ENCODE results near the gene SH3RF3. TPM values are rescaled to one million over a fixed set of nuclear protein-coding genes. Genes with fewer than 3 reads are reported as not detected.

The SH3RF3 gene
- total and polyA plus RNA-seq, 4 experiments from 2014 or later: 0.26 to 2.2 (median 2.1) TPM; not detected in 1

- no peak overlapping the region for H3K27ac ChIP-seq (ENCODE audit: low read depth, low read length)
- Mint-ChIP-seq H3K27ac (no peak overlapping the region), H3K27me3 (peaks cover 0 to 2% of the 10 kb centered on the region in 2 donors), H3K36me3 (no peaks in the 10 kb centered on the region), H3K4me3 (no peak overlapping the region), H3K4me1 (peaks cover 0 to 2% (median 0%) of the 10 kb centered on the region in 4 donors), H3K9me3 (no peaks in the 10 kb centered on the region)
- H3K27me3 ChIP-seq (ENCODE audit: insufficient read depth, low read length): no peaks in the 10 kb centered on the region
- H3K4me1 ChIP-seq (ENCODE audit: insufficient read depth, low read length): no peaks in the 10 kb centered on the region
- H3K9me3 ChIP-seq (ENCODE audit: control insufficient read depth in 1 of 2, low read length in 2 of 2): no peaks in the 10 kb centered on the region
- no peak for DNase-seq
- no peaks in the 10 kb centered on the region for H3K36me3 ChIP-seq (ENCODE audit: insufficient read depth, low read length)
- CTCF ChIA-PET (ENCODE audit: partially characterized antibody): interaction anchor here (0.8 kb wide), 1 partner anchor 11 kb away, joined by 3 read pairs; no protein-coding TSS in a partner anchor
- intact Hi-C loops (cut with micrococcal nuclease): no loop called here
- no peak overlapping the region for H3K4me3 ChIP-seq (ENCODE audit: low read length in 2 of 2)
- POLR2A ChIA-PET (ENCODE audit: partially characterized antibody): no interaction called here
These were observed 163.4 kb downstream of the SH3RF3 start for GRCh38 chr2:109292386-109292785.

GRCh38 chr2:109293663-109294062, 164.7 kb downstream of the SH3RF3 start:
- ChIA-PET POLR2A (ENCODE audit: partially characterized antibody) (interaction anchor here (0.8 kb wide), 1 partner anchor 38 kb away, joined by 3 read pairs; no protein-coding TSS in a partner anchor), CTCF (ENCODE audit: partially characterized antibody) (no interaction called here)
- Histone ChIP-seq H3K4me3 (ENCODE audit: low read length in 2 of 2) (no peak overlapping the region), H3K9me3 (ENCODE audit: control insufficient read depth in 1 of 2, low read length in 2 of 2) (no peaks in the 10 kb centered on the region), H3K36me3 (ENCODE audit: insufficient read depth, low read length) (no peaks in the 10 kb centered on the region), H3K27me3 (ENCODE audit: insufficient read depth, low read length) (no peaks in the 10 kb centered on the region), H3K27ac (ENCODE audit: low read depth, low read length) (no peak overlapping the region), H3K4me1 (ENCODE audit: insufficient read depth, low read length) (no peaks in the 10 kb centered on the region)
- H3K4me1 Mint-ChIP-seq: no peaks in the 10 kb centered on the region
- H3K4me3 Mint-ChIP-seq: no peak overlapping the region
- peaks cover 0 to 2% of the 10 kb centered on the region in 2 donors for H3K27me3 Mint-ChIP-seq
- no peaks in the 10 kb centered on the region for H3K36me3 Mint-ChIP-seq
- no peak overlapping the region for H3K27ac Mint-ChIP-seq
- intact Hi-C loops (cut with micrococcal nuclease): no loop called here
- no peak for DNase-seq
- H3K9me3 Mint-ChIP-seq: no peaks in the 10 kb centered on the region

DNA sequence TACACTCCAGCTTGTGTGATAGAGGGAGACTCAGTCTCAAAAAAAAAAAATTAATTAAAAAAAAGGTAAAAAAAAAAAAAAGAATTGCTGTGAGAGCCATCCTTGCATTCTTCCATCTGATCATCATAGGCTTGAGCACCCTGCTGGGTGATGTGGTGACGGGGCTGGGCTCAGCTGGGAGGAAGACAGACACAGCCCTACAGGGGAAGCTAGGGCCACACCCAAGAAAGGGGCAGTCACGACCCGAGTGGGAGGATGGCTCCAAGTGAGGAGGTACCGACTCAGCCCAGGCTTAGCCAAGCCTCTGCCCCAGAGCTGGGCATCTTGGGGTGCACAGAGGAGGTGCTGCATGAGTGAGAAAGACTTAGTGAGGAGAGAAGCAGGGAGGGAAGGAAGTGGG, 165.5 kb downstream of the SH3RF3 start:
- Histone ChIP-seq H3K27me3 (ENCODE audit: insufficient read depth, low read length) (no peaks in the 10 kb centered on the region), H3K36me3 (ENCODE audit: insufficient read depth, low read length) (no peaks in the 10 kb centered on the region), H3K9me3 (ENCODE audit: control insufficient read depth in 1 of 2, low read length in 2 of 2) (no peaks in the 10 kb centered on the region), H3K27ac (ENCODE audit: low read depth, low read length) (no peak overlapping the region), H3K4me3 (ENCODE audit: low read length in 2 of 2) (no peak overlapping the region), H3K4me1 (ENCODE audit: insufficient read depth, low read length) (no peaks in the 10 kb centered on the region)
- Mint-ChIP-seq H3K27me3 (peaks cover 0 to 2% of the 10 kb centered on the region in 2 donors), H3K4me1 (no peaks in the 10 kb centered on the region), H3K4me3 (no peak overlapping the region), H3K27ac (no peak overlapping the region), H3K9me3 (no peaks in the 10 kb centered on the region), H3K36me3 (no peaks in the 10 kb centered on the region)
- intact Hi-C loops (cut with micrococcal nuclease): no loop called here
- DNase-seq: no peak
- CTCF ChIA-PET (ENCODE audit: partially characterized antibody): interaction anchor here (0.7 to 1.2 kb wide), 2 partner anchors 69 to 216 kb away, joined by 3 read pairs; no protein-coding TSS in a partner anchor
- POLR2A ChIA-PET (ENCODE audit: partially characterized antibody): interaction anchor here (0.8 kb wide), 1 partner anchor 37 kb away, joined by 3 read pairs; no protein-coding TSS in a partner anchor

- intact Hi-C loops (cut with micrococcal nuclease): loop anchor here (5.0 kb wide), 1 partner anchor 52 kb away; no protein-coding TSS in a partner anchor
- Mint-ChIP-seq H3K36me3 (no peaks in the 10 kb centered on the region), H3K4me3 (no peak overlapping the region), H3K27me3 (peaks cover 0 to 2% of the 10 kb centered on the region in 2 donors), H3K9me3 (no peaks in the 10 kb centered on the region), H3K27ac (no peak overlapping the region), H3K4me1 (no peaks in the 10 kb centered on the region)
- Histone ChIP-seq H3K27ac (ENCODE audit: low read depth, low read length) (no peak overlapping the region), H3K4me3 (ENCODE audit: low read length in 2 of 2) (no peak overlapping the region), H3K9me3 (ENCODE audit: control insufficient read depth in 1 of 2, low read length in 2 of 2) (no peaks in the 10 kb centered on the region), H3K4me1 (ENCODE audit: insufficient read depth, low read length) (no peaks in the 10 kb centered on the region), H3K27me3 (ENCODE audit: insufficient read depth, low read length) (no peaks in the 10 kb centered on the region), H3K36me3 (ENCODE audit: insufficient read depth, low read length) (no peaks in the 10 kb centered on the region)
- CTCF ChIA-PET (ENCODE audit: partially characterized antibody): interaction anchor here (0.7 to 1.2 kb wide), 2 partner anchors 70 to 215 kb away, joined by 3 read pairs; no protein-coding TSS in a partner anchor
- no peak for DNase-seq
- POLR2A ChIA-PET (ENCODE audit: partially characterized antibody): no interaction called here
These were observed 166.2 kb downstream of the SH3RF3 start for GRCh38 chr2:109295070-109295780.

DNA sequence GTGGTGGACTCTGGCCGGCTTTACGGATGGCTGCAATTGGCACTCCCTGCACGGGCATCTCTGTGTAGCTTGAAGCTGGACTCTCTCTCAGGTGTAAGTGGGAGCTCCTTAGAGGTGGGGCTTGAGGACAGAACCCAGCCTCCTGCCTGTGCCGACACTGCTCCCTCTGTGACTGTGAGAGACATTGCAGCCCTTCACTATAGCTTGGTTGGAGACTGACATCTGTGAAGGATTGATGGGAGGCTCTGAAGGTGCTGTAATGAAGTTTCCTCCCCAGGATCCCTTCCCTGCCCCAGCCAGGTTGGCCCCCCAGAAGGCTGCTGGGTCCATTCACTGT, 166.7 kb downstream of the SH3RF3 start:
- no peak overlapping the region for H3K4me3 ChIP-seq (ENCODE audit: low read length in 2 of 2)
- Mint-ChIP-seq H3K27me3 (peaks cover 0 to 2% of the 10 kb centered on the region in 2 donors), H3K4me3 (no peak overlapping the region), H3K36me3 (no peaks in the 10 kb centered on the region), H3K4me1 (no peaks in the 10 kb centered on the region), H3K9me3 (no peaks in the 10 kb centered on the region), H3K27ac (no peak overlapping the region)
- no peaks in the 10 kb centered on the region for H3K36me3 ChIP-seq (ENCODE audit: insufficient read depth, low read length)
- no peaks in the 10 kb centered on the region for H3K27me3 ChIP-seq (ENCODE audit: insufficient read depth, low read length)
- CTCF ChIA-PET (ENCODE audit: partially characterized antibody): no interaction called here
- H3K9me3 ChIP-seq (ENCODE audit: control insufficient read depth in 1 of 2, low read length in 2 of 2): no peaks in the 10 kb centered on the region
- POLR2A ChIA-PET (ENCODE audit: partially characterized antibody): no interaction called here
- DNase-seq: no peak
- no peak overlapping the region for H3K27ac ChIP-seq (ENCODE audit: low read depth, low read length)
- intact Hi-C loops (cut with micrococcal nuclease): loop anchor here (5.0 kb wide), 1 partner anchor 52 kb away; no protein-coding TSS in a partner anchor
- no peaks in the 10 kb centered on the region for H3K4me1 ChIP-seq (ENCODE audit: insufficient read depth, low read length)

DNA sequence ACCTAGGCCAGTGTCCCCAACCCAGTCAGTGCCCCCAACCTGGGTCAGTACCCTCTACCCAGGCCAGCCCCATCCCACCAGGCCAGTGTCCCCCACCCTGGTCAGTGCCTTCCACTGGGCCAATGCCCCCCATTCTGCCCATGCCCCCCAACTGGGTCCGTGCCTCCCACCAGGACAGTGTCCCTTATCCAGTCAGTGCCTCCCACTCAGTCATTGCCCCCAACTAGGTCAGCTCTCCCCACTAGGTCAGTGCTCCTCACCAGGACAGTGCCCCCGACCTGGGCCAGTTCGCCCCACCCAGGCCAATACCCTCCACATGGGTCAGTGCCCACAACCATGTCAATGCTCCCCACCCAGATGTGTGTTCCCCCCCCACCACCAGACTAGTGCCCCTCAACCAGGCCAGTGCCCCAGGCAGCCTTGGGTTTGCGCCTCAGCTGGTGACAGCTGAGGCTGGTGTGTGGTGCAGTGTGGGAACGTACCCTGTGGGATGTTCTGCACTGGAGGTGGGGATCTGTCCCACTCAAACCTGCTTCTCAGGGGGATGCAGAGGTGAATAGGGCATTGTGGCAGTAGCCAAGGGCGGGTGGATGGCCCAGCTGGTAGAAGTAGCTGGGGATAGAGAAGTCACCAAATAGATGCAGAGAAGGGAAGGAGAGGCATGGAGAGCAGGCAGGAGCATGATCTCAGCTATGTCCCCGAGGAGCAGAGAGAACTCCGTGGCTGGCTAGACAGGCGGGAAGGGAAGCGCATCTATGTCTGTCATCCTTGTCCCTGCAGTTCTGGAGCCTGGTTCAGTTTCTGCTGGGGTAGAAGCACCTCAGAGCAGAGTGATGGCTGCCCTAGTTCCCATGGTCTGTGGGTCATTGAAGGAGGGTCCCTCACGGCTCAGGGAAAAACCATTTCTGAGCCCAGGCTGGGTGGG, 168.8 kb downstream of the SH3RF3 start:
- Histone ChIP-seq H3K27ac (ENCODE audit: low read depth, low read length) (no peak overlapping the region), H3K36me3 (ENCODE audit: insufficient read depth, low read length) (no peaks in the 10 kb centered on the region), H3K27me3 (ENCODE audit: insufficient read depth, low read length) (no peaks in the 10 kb centered on the region), H3K9me3 (ENCODE audit: control insufficient read depth in 1 of 2, low read length in 2 of 2) (no peaks in the 10 kb centered on the region), H3K4me3 (ENCODE audit: low read length in 2 of 2) (no peak overlapping the region), H3K4me1 (ENCODE audit: insufficient read depth, low read length) (no peaks in the 10 kb centered on the region)
- intact Hi-C loops (cut with micrococcal nuclease): loop anchor here (5.0 kb wide), 1 partner anchor 49 kb away; no protein-coding TSS in a partner anchor
- peaks cover 0 to 2% of the 10 kb centered on the region in 2 donors for H3K27me3 Mint-ChIP-seq
- no peaks in the 10 kb centered on the region for H3K4me1 Mint-ChIP-seq
- no peaks in the 10 kb centered on the region for H3K9me3 Mint-ChIP-seq
- no peaks in the 10 kb centered on the region for H3K36me3 Mint-ChIP-seq
- no peak for DNase-seq
- ChIA-PET POLR2A (ENCODE audit: partially characterized antibody) (no interaction called here), CTCF (ENCODE audit: partially characterized antibody) (interaction anchor here (0.8 to 1.7 kb wide), 3 partner anchors 9 to 13 kb away, joined by 3 to 6 read pairs (median 3); no protein-coding TSS in a partner anchor)
- H3K4me3 Mint-ChIP-seq: no peak overlapping the region
- H3K27ac Mint-ChIP-seq: no peak overlapping the region

DNA sequence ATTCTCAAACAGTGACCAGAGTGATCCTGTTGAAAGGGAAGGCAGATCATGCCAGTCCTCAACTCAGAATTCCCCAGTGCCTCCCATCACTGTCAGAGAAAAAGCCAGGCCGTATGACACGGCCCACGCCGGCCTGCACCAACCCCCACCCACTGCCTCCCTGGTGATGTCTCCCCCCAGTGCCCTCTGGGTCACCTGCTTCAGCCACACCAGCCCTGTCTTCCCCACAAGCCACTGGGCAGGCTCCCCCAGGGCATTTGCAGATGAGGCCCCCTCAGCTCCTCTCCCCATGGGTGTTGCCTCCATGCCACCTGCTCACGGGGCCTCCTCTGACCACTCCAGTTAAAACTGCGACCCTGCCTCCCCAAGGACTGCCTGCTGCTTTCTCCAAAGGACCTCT, 169.8 kb downstream of the SH3RF3 start:
- H3K4me1 Mint-ChIP-seq: no peaks in the 10 kb centered on the region
- H3K4me3 Mint-ChIP-seq: no peak overlapping the region
- CTCF ChIA-PET (ENCODE audit: partially characterized antibody): interaction anchor here (1.5 to 1.7 kb wide), 2 partner anchors 10 to 12 kb away, joined by 3 to 6 read pairs; no protein-coding TSS in a partner anchor

More for the DNA sequence above, 169.8 kb downstream of the SH3RF3 start:
- POLR2A ChIA-PET (ENCODE audit: partially characterized antibody): no interaction called here
- intact Hi-C loops (cut with micrococcal nuclease): loop anchor here (5.0 kb wide), 1 partner anchor 48 kb away; no protein-coding TSS in a partner anchor
- Mint-ChIP-seq H3K9me3 (no peaks in the 10 kb centered on the region), H3K27me3 (peaks cover 0 to 2% of the 10 kb centered on the region in 2 donors), H3K27ac (no peak overlapping the region), H3K36me3 (no peaks in the 10 kb centered on the region)
- Histone ChIP-seq H3K4me3 (ENCODE audit: low read length in 2 of 2) (no peak overlapping the region), H3K27me3 (ENCODE audit: insufficient read depth, low read length) (no peaks in the 10 kb centered on the region), H3K36me3 (ENCODE audit: insufficient read depth, low read length) (no peaks in the 10 kb centered on the region), H3K9me3 (ENCODE audit: control insufficient read depth in 1 of 2, low read length in 2 of 2) (no peaks in the 10 kb centered on the region), H3K27ac (ENCODE audit: low read depth, low read length) (no peak overlapping the region), H3K4me1 (ENCODE audit: insufficient read depth, low read length) (no peaks in the 10 kb centered on the region)
- no peak for DNase-seq
